Esophagus squamous epithelium (tissue), 4 donors: Measurements from ENCODE around the gene CCNI.

Source experiments
- POLR2A ChIP-seq, 4 donors: fragments of 450-650 bp; IDR thresholded peaks; one replicate each; pipeline ENCODE4 v1.6.1; 2017; ENCODE audit warnings: antibody characterized with exemption in 4 of 4, mild to moderate bottlenecking in 4 of 4, moderate library complexity in 3 of 4
- TF ChIP-seq, protein P1 (sequence below), 6 experiments: fragments of 450-650 bp in 4 of 6; fragments of 200-600 bp in 2 of 6; sonication (generic) in 2 of 6; IDR thresholded peaks; one replicate each; pipeline ENCODE4 v1.5.1; 2016 to 2019; ENCODE audit warnings: antibody characterized with exemption in 6 of 6, mild to moderate bottlenecking in 4 of 6, moderate library complexity in 4 of 6

DNA sequence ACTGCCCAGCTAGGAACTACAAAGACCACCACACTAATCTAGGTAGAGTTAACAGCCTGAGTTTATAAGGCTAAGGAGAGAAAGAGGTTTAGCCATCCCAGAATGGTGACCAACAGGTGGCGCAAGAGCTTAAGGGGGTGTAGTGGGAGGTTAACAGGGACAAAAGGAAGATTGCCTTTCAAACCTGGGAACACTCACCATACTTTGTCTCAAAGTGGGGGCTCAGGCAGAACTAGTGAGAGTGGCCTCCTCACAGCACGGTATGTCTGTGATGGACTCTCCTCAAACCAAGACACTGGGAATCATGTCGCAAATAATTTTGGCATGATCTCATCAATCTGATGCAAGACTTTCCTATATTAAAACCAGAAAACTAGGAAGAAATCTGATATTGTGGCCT is 23.4 kb downstream of the CCNI start:
- no peak for TF ChIP-seq POLR2A (IDR thresholded peaks at IDR 0.05)
- TF ChIP-seq, protein P1, sequence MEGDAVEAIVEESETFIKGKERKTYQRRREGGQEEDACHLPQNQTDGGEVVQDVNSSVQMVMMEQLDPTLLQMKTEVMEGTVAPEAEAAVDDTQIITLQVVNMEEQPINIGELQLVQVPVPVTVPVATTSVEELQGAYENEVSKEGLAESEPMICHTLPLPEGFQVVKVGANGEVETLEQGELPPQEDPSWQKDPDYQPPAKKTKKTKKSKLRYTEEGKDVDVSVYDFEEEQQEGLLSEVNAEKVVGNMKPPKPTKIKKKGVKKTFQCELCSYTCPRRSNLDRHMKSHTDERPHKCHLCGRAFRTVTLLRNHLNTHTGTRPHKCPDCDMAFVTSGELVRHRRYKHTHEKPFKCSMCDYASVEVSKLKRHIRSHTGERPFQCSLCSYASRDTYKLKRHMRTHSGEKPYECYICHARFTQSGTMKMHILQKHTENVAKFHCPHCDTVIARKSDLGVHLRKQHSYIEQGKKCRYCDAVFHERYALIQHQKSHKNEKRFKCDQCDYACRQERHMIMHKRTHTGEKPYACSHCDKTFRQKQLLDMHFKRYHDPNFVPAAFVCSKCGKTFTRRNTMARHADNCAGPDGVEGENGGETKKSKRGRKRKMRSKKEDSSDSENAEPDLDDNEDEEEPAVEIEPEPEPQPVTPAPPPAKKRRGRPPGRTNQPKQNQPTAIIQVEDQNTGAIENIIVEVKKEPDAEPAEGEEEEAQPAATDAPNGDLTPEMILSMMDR (IDR thresholded peaks at IDR 0.05): peak; percentile 27 to 57 (median 34)
